Measurements from ENCODE around the gene ODF2L. TPM values are rescaled to one million over a fixed set of nuclear protein-coding genes. Genes with fewer than 3 reads are reported as not detected.

ODF2L gene
- polyA plus RNA-seq: 61.9 and 74.9 TPM in 2 replicates

GRCh38 chr1:86395751-86396497 lies at the start of gene ODF2L:
Gene ODF2L (minus strand): TSS chr1:86396323. CDS start chr1:86387027, 9,296 bp downstream.

GRCh38 chr1:86423873-86424272 lies 27.8 kb upstream of the ODF2L start, which contains the start of gene CLCA2:
Gene CLCA2 (plus strand): TSS chr1:86424171. CDS start chr1:86424248, 77 bp downstream.

Other genes with a start within 250 kb of the ODF2L start
- gene COL24A1, start 239.6 kb downstream of the ODF2L start, polyA plus RNA-seq: 0.83 TPM in 1 of 2 replicates, not detected in the other
- gene CLCA2, start 27.8 kb upstream of the ODF2L start, polyA plus RNA-seq: 0.05 TPM in 1 of 2 replicates, not detected in the other
- gene CLCA1, start 72.6 kb upstream of the ODF2L start, polyA plus RNA-seq: not detected in 2 replicates
- not detected in 2 replicates for gene CLCA4, start 150.8 kb upstream of the ODF2L start, polyA plus RNA-seq